BE2C (cell line): Measurements from ENCODE around the gene PAQR6.
"Not testable (repeated sequence)": the region's sequence is repeated elsewhere in the genome, so short reads cannot be mapped to it uniquely, and the experiment has no call there.

Experiments
- DNase-seq: peaks from one replicate; pipeline ENCODE4 v3.0.0-alpha.2; 2020
- H3K27me3 ChIP-seq: fragments of 250-450 bp; sonication (Bioruptor Pico); 2 replicates; pipeline ENCODE4 v1.5.1; 2020; ENCODE audit warnings: mild to moderate bottlenecking
- H3K36me3 ChIP-seq: fragments of 250-450 bp; sonication (Bioruptor Pico); 2 replicates; pipeline ENCODE4 v1.5.1; 2020; ENCODE audit warnings: mild to moderate bottlenecking
- H3K4me1 ChIP-seq: fragments of 250-450 bp; sonication (Bioruptor Pico); 2 replicates; pipeline ENCODE4 v1.5.1; 2020
- H3K4me3 ChIP-seq: 2 replicates; pipeline ENCODE4 v1.5.1; 2011; ENCODE audit warnings: low read depth, low read length
- H3K9me3 ChIP-seq: fragments of 250-450 bp; sonication (Bioruptor Pico); 2 replicates; pipeline ENCODE4 v1.5.1; 2020
- TF ChIP-seq, protein P1 (sequence below): IDR thresholded peaks from 2 replicates; pipeline ENCODE4 v1.5.1; 2012; ENCODE audit warnings: mild to moderate bottlenecking, low read depth, low read length

The PAQR6 gene

GRCh38 chr1:156226782-156227181 is 21.1 kb downstream of the PAQR6 start:
- H3K36me3 ChIP-seq: peaks cover 21% of the 10 kb centered on the region
- peaks cover 2% of the 10 kb centered on the region; the same call in 1 of the 2 replicates for H3K4me1 ChIP-seq
- no peaks in the 10 kb centered on the region for H3K9me3 ChIP-seq
- TF ChIP-seq, protein P1, sequence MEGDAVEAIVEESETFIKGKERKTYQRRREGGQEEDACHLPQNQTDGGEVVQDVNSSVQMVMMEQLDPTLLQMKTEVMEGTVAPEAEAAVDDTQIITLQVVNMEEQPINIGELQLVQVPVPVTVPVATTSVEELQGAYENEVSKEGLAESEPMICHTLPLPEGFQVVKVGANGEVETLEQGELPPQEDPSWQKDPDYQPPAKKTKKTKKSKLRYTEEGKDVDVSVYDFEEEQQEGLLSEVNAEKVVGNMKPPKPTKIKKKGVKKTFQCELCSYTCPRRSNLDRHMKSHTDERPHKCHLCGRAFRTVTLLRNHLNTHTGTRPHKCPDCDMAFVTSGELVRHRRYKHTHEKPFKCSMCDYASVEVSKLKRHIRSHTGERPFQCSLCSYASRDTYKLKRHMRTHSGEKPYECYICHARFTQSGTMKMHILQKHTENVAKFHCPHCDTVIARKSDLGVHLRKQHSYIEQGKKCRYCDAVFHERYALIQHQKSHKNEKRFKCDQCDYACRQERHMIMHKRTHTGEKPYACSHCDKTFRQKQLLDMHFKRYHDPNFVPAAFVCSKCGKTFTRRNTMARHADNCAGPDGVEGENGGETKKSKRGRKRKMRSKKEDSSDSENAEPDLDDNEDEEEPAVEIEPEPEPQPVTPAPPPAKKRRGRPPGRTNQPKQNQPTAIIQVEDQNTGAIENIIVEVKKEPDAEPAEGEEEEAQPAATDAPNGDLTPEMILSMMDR: no peak
- H3K27me3 ChIP-seq: no peaks in the 10 kb centered on the region
- DNase-seq: no peak
- H3K4me3 ChIP-seq: no peak overlapping the region

DNA sequence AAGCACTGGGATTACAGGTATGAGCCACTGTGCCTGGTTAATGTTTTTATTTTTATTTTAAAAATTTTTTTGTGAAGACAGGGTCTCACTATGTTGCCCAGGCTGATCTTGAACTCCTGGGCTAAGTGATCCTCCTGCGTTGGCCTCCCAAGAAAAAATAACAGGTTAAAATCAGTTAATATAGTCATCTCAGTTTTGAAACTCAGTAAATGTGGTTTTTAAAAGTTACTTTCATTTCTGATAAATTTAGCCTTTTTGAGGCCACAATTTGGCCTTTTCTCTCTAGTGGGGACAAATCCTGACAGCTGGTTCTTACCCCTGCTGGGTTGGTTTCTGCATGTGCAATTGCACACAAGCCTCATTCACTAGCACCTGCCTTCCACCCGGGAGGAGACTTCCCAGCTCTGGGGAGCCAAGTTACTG is 21.7 kb downstream of the PAQR6 start:
- peaks cover 28% of the 10 kb centered on the region for H3K36me3 ChIP-seq
- H3K4me3 ChIP-seq: no peak overlapping the region
- TF ChIP-seq, protein P1: no peak
- no peak for DNase-seq
- no peaks in the 10 kb centered on the region for H3K9me3 ChIP-seq
- peaks cover 2% of the 10 kb centered on the region; the same call in 1 of the 2 replicates for H3K4me1 ChIP-seq
- H3K27me3 ChIP-seq: no peaks in the 10 kb centered on the region

GRCh38 chr1:156225677-156226014 is 22.2 kb downstream of the PAQR6 start:
- Histone ChIP-seq H3K4me3 (no peak overlapping the region), H3K27me3 (no peaks in the 10 kb centered on the region), H3K4me1 (peaks cover 2% of the 10 kb centered on the region; the same call in 1 of the 2 replicates), H3K36me3 (peaks cover 32% of the 10 kb centered on the region), H3K9me3 (no peaks in the 10 kb centered on the region)
- DNase-seq: no peak
- TF ChIP-seq, protein P1: no peak

GRCh38 chr1:156221986-156222692 is 25.7 kb downstream of the PAQR6 start:
- Histone ChIP-seq H3K27me3 (no peaks in the 10 kb centered on the region), H3K36me3 (peaks cover 34% of the 10 kb centered on the region), H3K9me3 (no peaks in the 10 kb centered on the region), H3K4me1 (no peaks in the 10 kb centered on the region), H3K4me3 (no peak overlapping the region)
- no peak for DNase-seq
- TF ChIP-seq, protein P1: no peak

DNA sequence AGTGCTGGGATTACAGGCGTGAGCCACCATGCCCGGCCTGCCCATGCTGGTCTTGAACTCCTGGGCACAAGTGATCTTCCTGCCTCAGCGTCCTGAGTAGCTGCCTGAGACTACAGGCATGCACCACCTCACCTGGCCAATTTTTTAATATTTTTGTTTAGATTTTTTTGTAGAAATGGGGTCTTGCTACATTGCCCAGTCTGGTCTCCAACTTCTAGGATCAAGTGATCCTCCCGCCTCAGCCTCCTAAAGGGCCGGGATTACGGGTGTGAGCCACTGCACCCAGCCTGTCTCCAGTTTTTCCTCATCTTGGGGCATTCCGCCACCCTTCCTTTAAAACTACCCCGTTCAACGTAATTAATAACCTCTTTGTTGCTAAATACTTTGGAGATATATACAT is 27.6 kb downstream of the PAQR6 start:
- Histone ChIP-seq H3K4me1 (no peaks in the 10 kb centered on the region), H3K27me3 (no peaks in the 10 kb centered on the region), H3K9me3 (no peaks in the 10 kb centered on the region), H3K36me3 (peaks cover 34% of the 10 kb centered on the region), H3K4me3 (no peak overlapping the region)
- TF ChIP-seq, protein P1: no peak
- DNase-seq: no peak

DNA sequence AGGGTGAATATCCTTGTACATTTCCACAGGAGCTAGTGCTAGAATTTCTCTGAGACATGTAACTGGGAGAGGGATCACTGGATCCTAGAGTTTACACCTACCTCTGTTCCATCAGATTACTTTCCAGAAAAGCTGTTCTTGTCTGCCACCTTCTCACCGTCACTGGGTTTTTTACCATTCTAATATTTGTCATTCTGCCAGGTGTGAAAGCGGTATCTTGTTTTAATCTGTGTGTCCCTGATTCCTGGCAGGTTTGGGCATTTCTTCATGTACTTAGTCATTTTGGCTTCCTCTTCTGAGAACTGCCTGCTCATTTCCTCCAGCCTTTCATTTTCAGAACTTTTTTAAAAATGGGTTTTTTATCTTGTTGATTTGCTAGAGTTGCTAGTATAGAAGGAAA is 30.0 kb downstream of the PAQR6 start:
- TF ChIP-seq, protein P1: no peak
- Histone ChIP-seq H3K4me1 (no peaks in the 10 kb centered on the region), H3K4me3 (no peak overlapping the region), H3K9me3 (no peaks in the 10 kb centered on the region), H3K27me3 (no peaks in the 10 kb centered on the region), H3K36me3 (peaks cover 26% of the 10 kb centered on the region)
- DNase-seq: no peak

DNA sequence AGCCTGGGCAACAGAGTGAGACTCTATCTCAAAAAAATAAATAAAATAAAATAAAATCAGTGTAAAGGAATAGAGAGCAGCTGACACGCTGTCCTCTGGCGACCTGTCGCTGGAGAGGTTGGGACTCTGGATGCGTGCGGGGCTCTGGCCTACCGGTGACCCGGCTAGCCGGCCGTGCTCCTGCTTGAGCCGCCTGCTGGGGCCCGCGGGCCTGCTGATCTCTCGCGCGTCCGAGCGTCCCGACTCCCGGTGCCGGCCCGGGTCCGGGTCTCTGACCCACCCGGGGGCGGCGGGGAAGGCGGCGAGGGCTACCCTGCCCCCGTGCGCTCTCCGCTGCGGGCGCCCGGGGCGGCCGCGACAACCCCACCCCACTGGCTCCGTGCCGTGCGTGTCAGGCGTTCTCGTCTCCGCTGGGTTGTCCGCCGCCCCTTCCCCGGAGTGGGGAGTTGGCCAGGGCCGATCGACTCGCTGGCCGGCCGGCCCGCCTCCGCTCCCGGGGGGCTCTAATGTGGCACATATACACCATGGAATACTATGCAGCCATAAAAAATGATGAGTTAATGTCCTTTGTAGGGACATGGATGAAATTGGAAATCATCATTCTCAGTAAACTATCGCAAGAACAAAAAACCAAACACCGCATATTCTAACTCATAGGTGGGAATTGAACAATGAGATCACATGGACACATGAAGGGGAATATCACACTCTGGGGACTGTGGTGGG is 31.3 kb downstream of the PAQR6 start:
- H3K9me3 ChIP-seq, DNase-seq, H3K4me1 ChIP-seq, H3K27me3 ChIP-seq, H3K4me3 ChIP-seq: not testable (repeated sequence)
- H3K36me3 ChIP-seq: peaks cover 12% of the 10 kb centered on the region
